ENCODE results near the gene ATP6V0E2. TPM values are rescaled to one million over a fixed set of nuclear protein-coding genes. Genes with fewer than 3 reads are reported as not detected.
"Not testable (repeated sequence)": the region's sequence is repeated elsewhere in the genome, so short reads cannot be mapped to it uniquely, and the experiment has no call there.

Gene ATP6V0E2
- total RNA-seq: 121 TPM
- long read RNA-seq, transcript ATP6V0E2-203 (4 exons, 2,722 nt): major isoform, 499 of 547 reads
- long read RNA-seq, partial matches to known transcripts: 35 of 547 reads
- long read RNA-seq, other reads (novel, unspliced or antisense): 12 of 547 reads

DNA sequence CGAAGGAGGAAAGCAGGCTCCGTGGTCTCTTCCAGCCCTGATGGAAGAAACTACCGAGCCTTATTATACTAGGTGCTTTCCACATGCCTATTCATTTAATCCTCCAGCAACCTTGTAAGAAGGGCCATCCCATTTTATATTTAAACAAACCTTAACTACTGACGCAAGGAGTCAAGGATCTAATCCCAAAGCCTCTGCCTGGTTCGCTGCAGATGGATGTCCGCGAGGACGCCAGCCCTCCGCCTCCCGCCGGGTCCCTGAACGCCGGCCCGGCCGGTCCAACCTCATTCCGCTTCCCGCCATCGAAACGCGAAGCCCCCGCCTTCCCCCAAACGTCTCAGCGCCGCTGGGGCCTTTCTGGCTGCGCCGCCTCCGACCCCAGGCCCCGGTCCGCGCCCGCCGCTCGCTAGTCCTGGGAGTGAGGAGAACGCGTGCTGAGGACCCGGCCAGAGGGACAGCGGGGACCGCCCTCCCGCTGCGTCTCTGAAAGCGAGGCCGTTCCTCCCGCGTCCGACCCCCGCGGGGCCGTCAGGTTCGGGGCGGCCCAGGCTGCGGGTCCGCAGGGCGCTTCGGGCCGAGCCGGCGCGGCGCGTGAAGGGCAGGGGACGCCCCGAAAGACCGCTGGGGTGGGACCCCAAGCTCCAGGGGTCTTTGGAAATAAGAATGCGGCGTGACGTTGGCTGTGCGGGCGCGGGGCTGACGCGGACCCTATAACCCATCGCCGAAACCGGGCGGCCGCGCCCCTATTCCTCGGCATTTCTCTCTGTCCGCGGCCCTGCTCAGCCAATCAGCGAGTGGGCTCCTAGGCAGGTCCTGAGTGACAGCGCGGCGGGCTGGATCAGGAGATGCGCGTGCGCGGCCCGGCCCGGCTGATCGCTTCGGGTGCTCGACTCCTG is at the start of gene ATP6V0E2:
Gene ATP6V0E2, plus strand, starts transcription at position 896 of the 896 bp plus-strand sequence. CDS start 97 bp downstream, outside the sequence.
- peak; percentile 98 for DNase-seq
- peak; percentile 95 for ATAC-seq (ENCODE audit: poor library complexity)
- intact Hi-C loops (cut with DNase I): loop anchor here (5.0 kb wide), 1 partner anchor 36 kb away; the partner anchor contains the start of gene ZNF862

DNA sequence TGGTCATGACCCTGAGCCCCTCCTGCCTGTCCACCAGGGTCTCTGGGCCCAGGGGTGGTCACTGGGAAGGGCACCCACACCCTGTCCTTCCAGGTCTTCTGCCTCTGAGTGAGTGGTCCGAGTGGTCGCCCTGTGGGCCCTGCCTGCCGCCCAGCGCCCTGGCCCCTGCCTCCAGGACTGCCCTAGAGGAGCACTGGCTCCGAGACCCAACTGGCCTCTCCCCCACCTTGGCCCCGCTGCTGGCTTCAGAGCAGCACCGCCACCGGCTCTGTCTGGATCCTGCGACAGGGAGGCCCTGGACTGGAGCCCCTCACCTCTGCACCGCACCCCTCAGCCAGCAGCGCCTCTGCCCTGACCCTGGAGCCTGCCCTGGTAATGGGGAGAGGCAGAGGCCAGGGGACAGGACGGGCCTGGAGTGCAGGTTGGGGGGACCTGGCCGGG is 49.4 kb upstream of the ATP6V0E2 start:
- ATAC-seq (ENCODE audit: poor library complexity) (no peak), DNase-seq (peak; percentile 30)
- intact Hi-C loops (cut with DNase I): no loop called here

DNA sequence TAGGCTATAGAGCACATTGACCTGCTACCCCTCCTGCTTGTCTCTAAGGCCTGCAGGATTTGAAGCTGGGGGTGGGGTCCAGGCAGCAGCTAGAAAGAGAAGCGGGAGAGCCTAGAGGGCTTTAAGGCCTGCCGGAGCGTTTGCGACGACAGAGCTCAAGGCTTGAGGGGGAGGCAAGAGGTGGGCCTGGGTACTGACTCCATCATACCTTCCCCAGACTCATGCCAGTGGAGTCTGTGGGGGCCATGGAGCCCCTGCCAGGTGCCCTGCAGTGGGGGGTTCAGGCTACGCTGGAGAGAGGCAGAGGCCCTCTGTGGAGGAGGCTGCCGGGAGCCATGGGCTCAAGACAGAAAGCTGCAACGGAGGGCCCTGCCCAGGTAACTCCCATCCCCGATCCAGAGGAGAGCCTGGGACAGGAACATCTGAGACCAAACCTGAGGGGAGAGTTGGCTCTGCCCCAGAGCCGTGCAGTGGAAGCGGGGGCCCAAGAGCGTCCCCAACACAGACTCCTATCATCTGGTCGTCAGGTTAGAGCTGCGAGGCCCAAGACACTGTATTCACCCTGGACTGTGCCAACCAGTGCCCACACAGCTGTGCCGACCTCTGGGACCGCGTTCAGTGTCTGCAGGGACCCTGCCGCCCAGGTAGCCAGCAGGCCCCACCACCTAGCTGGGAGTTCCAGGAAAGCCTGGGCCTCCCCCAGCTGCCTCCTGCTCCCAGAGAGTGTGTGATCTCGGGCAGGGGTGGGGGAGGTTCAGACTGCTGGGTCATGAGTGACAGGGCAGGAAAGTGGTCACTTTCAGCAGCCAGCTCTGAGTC is 48.8 kb upstream of the ATP6V0E2 start:
- ATAC-seq (ENCODE audit: poor library complexity) (no peak), DNase-seq (no peak)
- intact Hi-C loops (cut with DNase I): no loop called here

DNA sequence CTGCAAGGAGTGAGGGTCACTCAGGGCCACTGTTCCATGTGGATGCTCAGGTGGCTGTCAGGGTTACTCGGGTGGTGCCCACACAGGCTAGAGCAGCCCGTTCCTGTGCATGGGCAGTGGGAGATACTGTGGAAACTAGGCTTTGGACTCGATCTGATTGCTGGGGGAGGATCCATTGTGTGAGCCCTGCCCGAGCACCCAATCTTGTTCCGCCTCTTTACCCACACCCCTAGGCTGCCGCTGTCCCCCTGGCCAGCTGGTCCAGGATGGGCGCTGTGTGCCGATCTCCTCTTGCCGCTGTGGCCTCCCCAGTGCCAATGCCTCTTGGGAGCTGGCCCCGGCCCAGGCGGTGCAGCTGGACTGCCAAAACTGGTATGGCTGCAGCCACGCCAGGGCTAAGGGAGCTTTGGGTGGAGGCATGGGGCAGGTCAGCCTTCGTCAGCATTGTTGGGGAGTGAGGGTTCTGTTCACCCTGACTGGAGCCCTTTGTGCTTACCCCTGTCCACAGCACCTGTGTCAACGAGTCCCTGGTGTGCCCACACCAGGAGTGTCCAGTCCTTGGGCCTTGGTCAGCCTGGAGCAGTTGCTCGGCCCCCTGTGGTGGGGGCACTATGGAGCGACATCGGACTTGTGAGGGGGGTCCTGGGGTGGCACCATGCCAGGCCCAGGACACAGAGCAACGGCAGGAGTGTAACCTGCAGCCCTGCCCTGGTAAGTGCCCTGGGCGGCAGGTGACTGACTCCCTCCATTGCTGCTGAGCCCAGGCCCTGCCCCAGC is 48.0 kb upstream of the ATP6V0E2 start:
- DNase-seq (peak; percentile 50), ATAC-seq (ENCODE audit: poor library complexity) (no peak)

DNA sequence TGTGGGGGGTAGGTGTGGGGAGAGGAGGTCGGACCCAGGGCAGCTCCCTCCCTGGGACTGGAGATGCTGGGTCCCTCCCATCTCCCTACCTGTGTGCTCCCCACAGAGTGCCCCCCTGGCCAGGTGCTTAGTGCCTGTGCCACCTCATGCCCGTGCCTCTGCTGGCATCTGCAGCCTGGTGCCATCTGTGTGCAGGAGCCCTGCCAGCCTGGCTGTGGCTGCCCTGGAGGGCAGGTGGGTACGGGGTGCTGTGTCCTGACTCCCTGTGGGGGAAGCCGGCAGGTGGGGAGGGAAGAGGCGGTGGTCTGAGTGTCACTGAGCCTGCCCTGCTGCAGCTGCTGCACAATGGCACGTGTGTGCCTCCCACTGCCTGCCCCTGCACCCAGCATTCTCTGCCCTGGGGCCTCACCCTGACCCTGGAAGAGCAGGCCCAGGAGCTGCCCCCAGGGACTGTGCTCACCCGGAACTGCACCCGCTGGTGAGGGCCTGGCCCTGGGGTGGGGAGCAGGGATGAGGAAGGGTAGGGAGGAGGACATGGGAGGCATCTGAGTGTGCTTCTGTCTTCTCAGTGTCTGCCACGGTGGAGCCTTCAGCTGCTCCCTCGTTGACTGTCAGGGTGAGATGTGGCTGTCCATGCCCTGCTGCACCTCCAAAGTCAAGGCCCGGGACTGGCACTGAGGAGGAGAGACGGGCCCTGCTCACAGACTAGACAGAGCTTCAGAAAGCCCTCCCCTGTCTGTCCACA is 47.3 kb upstream of the ATP6V0E2 start:
- intact Hi-C loops (cut with DNase I): no loop called here
- no peak for ATAC-seq (ENCODE audit: poor library complexity)
- no peak for DNase-seq

More for the DNA sequence above, 48.0 kb upstream of the ATP6V0E2 start:
- intact Hi-C loops (cut with DNase I): no loop called here

DNA sequence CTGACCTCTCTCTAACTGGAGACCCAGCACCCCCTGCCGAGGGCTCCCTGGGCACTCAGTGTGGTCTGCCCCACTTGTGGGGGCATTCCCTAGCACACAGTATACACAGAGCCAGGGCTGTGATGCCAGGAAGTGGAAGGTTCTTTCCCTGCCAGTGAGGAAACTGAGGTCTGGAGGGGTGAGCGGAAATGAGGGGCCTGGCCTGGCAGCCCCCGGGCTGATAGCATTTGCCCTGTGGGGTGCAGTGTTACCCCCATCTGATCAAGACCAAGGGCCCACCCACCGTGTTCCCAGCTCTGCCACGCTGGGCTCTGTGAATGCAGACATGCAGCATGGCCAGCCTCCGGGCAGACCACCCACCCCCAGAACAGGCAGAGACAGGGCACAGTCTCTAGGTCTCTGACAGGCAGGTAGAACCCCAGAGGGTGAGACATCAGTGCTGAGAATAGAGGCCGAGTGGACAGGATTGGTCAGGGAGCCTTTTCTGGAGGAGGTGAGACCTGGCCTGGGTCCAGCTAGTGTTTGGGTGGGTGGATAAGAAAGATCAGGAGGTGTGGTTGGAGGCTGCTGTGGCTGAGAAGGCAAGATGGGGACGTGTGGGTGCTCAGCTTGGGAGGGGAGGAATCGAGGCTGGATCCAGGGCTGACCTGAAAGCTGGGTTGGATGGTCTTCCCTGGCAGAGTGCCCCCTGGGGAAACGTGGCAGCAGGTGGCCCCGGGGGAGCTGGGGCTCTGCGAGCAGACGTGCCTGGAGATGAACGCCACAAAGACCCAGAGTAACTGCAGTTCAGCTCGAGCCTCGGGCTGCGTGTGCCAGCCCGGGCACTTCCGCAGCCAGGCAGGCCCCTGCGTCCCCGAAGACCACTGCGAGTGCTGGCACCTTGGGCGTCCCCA is 46.4 kb upstream of the ATP6V0E2 start:
- ATAC-seq (ENCODE audit: poor library complexity) (no peak), DNase-seq (no peak)
- intact Hi-C loops (cut with DNase I): no loop called here

DNA sequence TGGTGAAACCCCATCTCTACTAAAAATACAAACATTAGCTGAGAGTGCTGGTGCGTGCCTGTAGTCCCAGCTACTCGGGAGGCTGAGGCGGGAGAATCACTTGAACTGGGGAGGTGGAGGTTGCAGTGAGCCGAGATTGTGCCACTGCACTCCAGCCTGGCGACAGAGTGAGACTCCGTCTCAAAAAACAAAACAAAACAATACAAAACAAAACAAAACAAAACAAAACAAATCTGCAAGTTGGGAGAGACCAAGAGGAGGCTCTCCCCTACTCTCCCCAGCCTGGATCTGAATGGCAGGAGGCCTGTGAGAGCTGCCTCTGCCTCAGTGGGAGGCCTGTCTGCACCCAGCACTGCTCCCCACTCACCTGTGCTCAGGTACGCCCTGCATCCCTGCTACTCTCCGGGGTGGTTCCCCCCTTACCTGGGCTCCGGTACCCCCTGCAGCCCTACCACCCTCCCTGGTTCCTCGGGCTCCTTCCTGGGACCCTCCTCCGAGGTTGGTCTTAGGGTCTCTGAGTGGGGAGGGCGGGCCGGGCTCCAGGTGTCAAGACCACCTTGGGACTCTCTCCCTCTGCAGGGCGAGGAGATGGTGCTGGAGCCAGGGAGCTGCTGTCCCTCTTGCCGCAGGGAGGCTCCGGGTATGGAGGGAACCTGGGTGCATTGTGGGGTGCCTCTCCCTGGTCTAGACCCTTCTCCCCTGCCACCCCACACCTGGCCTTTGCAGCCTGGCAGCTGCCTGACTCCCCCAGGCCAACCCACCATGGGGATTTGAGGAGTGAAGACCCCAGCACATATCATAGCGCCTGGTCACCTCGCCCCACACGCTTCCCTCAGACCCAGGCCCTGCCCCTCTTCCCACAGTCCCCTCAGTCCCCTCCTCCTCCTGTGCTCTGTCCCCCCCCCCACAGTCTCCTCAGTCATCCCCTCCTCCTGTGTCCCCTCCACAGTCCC is 45.1 kb upstream of the ATP6V0E2 start:
- intact Hi-C loops (cut with DNase I): no loop called here
- DNase-seq: no peak
- no peak for ATAC-seq (ENCODE audit: poor library complexity)

DNA sequence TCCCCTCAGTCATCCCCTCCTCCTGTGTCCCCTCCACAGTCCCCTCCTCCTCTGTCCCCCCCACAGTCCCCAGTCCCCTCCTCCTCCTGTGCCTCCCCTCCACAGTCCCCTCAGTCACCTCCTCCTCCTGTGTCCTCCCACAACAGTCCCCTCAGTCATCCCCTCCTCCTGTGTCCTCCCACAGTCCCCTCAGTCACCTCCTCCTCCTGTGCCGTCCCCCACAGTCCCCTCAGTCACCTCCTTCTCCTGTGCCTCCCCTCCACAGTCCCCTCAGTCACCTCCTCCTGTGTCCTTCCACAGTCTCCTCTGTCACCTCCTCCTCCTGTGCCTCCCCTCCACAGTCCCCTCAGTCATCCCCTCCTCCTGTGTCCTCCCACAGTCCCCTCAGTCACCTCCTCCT is 43.2 kb upstream of the ATP6V0E2 start:
- DNase-seq; ATAC-seq (ENCODE audit: poor library complexity); intact Hi-C loops (cut with DNase I): not testable (repeated sequence)

DNA sequence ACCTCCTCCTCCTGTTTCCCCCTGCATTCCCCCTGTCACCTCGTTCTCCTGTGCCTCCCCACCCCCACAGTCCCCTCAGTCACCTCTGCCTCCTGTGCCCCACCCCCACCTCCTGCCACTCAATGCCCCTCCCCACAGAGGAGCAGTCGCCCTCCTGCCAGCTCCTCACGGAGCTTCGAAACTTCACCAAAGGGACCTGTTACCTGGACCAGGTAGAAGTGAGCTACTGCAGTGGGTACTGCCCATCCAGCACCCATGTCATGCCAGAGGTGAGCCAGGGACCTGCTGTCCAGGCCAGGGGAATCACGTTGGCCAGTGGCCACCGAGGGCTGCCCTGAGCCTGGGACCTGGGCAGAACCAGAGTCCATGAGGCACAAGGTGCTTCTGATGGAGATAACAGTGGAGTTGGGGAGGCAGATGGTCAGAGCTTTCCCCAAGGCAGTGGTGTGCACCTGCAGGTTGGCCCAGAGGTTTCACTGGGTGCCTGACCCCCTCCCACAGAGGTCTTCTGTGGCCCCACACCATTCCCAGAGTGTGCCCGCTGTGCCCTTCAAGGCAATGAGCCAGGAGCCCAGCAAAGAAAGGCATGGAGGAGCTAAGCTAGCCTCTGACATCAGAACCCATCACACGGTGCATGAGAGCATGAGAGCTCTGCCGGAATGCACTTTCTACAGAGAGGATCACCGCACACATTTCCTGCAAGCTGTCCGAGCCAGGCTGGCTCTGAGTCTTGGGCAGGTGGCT is 42.6 kb upstream of the ATP6V0E2 start:
- ATAC-seq (ENCODE audit: poor library complexity) (no peak), DNase-seq (no peak)
- intact Hi-C loops (cut with DNase I): no loop called here

DNA sequence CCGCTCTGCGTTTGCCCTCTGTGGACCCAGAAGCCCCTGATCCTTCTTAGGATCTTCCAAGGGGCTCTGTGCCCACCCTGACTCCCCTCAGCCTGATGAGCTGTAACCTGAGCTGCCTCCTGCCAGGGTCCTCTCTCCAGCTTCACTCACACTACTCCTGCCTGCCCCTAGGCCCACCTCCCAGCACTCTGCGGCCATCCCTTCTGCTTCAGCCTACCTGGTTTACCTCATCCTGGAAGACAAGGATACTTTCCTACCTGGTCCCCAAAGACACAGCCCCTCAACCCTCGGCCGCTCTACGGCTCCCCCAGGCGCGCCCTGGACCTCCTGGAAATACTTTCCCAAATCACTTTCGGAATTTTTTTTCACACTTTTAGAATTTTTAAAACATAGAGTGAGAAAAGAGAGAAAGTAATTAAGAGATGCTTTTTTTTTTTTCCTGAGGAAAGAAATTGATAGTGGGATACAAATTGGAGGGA is 42.0 kb upstream of the ATP6V0E2 start:
- intact Hi-C loops (cut with DNase I): no loop called here
- no peak for DNase-seq
- ATAC-seq (ENCODE audit: poor library complexity): no peak

DNA sequence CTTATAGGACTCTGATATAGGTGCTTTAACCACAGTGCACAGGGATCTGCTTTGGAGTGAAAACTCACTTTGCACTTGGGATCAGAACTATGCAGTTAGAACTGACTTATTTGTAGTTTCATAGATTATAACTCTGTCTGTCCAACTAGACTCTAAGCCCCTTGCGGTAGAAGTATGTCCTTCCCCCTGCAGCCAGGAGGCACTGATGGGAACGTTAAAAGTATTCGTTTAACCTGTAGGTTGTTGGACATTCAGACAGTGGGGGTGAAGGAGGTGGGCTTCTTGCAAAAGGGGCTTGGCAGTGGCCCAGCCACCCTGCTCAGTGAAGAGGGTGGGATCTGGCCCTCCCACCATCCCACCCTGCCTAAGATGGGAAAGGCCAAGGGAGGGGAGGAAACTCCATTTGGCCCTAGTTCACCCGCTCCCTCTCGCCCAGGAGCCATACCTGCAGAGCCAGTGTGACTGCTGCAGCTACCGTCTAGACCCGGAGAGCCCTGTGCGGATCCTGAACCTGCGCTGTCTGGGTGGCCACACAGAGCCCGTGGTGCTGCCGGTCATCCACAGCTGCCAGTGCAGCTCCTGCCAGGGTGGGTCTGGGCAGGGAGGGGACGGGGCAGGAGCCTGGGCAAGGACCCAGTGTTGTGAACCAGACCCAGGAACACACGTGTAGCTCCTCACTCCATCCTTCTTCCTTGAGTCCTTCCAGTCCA is 41.3 kb upstream of the ATP6V0E2 start:
- intact Hi-C loops (cut with DNase I): no loop called here

DNA sequence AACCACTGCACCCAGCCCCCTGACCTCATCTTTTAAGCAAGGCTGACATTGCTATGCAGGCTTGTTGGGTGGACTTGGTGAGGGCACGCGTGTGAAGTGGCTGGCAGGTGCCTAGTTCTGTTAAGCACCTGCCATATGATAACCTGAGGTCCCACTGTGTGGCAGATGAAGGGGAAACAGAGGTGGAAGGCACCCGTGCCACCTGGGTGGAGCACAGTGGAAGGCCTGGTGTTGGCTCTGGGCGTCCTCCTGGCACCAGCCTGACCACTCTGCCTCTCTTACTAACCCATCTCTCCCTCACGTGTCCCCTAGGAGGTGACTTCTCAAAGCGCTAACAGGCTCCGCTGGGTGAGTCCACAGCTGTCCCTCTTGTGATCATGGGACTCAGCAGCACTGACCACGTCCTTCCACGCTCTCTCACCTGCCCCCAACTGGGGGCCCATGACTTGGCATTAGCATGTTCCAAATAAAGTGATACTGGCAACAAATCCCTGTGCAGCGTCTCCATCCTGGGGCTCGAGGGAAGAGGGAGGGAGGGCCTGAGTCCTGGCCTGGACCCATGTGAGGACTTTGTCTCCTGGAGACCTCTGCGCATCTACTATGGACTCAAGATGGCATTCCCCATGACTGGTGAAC is 40.2 kb upstream of the ATP6V0E2 start:
- DNase-seq: no peak
- intact Hi-C loops (cut with DNase I): no loop called here
- ATAC-seq (ENCODE audit: poor library complexity): no peak

More for the DNA sequence above, 41.3 kb upstream of the ATP6V0E2 start:
- ATAC-seq (ENCODE audit: poor library complexity) (no peak), DNase-seq (no peak)

DNA sequence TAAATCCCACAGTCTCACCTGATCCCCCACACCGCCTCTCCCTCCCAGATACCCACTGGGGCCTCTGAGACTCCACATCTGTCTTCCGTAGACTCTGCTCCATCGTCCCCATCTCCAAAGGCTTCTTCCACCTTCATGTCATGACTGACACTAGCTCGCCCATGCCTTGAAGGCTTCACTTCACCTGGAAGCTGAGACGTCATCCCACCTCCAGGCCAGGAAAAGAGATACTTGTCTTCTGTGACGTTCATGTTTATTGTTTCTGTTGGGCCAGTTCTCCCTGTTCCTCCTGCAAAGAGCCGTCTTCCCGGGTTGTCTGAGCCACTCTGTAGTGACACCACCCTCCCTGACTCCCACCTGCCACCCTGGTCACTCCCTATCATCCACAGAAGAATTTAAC is 39.2 kb upstream of the ATP6V0E2 start:
- ATAC-seq (ENCODE audit: poor library complexity): no peak
- DNase-seq: no peak
- intact Hi-C loops (cut with DNase I): no loop called here

DNA sequence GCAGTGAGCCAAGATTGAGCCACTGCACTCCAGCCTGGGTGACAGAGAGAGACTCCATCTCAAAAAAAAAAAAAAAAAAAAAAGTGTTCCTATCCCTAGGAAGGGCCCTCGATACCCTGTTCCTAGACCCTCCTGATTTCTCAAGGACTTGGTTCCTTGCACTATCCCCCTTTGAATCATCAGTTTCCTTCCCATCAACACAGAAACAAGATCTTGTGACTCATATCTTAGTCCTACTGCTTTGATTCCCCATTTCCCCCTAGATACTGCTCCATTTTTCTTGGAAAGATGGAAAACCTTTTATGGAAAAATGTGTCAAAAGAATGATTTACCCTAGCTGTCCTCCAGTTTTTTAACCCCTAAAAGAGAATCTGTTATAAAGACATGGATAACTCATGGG is 37.3 kb upstream of the ATP6V0E2 start:
- intact Hi-C loops (cut with DNase I): loop anchor here (5.0 kb wide), 1 partner anchor 36 kb away; the partner anchor contains the start of gene ATP6V0E2

More for the DNA sequence above, 37.3 kb upstream of the ATP6V0E2 start:
- ATAC-seq (ENCODE audit: poor library complexity) (no peak), DNase-seq (no peak)

Data from Right ventricle myocardium superior (tissue), 1 donor.